ENCODE results near the gene FLNB.
A peak's percentile ranks its signal among the peaks of the same experiment; 100 is the strongest.

FLNB gene

DNA sequence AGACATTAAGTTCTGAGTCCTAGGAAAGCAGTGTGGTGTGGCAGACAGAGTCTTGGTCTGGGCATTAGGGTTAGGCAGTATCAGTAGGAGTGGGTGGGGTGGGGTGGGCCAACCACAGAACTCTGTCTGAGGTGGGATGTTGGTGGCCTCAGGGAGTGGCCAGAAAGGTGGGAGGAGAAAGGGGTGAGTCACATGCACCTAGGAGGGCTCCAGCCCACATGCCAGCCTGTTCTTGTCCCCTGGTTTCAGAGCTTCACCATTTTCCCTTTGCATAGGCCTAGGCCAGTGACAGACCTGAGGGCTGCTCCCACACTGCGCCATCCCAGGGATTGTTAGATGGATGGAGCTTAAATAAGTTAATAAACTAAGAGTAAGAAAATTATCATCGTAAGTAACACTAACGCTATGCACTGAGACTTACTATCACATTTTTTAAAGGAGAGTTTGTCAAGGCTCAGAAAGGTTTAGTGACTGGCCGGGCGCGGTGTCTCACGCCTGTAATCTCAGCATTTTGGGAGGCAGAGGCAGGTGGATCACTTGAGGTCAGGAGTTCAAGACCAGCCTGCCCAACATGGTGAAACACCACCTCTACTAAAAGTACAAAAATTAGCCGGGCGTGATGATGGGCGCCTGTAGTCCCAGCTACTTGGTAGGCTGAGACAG is 168.7 kb downstream of the FLNB start:
- Mint-ChIP-seq H3K4me3 (peak overlapping the region; percentile 71), H3K27ac (ENCODE audit: low read depth) (no peak overlapping the region)

DNA sequence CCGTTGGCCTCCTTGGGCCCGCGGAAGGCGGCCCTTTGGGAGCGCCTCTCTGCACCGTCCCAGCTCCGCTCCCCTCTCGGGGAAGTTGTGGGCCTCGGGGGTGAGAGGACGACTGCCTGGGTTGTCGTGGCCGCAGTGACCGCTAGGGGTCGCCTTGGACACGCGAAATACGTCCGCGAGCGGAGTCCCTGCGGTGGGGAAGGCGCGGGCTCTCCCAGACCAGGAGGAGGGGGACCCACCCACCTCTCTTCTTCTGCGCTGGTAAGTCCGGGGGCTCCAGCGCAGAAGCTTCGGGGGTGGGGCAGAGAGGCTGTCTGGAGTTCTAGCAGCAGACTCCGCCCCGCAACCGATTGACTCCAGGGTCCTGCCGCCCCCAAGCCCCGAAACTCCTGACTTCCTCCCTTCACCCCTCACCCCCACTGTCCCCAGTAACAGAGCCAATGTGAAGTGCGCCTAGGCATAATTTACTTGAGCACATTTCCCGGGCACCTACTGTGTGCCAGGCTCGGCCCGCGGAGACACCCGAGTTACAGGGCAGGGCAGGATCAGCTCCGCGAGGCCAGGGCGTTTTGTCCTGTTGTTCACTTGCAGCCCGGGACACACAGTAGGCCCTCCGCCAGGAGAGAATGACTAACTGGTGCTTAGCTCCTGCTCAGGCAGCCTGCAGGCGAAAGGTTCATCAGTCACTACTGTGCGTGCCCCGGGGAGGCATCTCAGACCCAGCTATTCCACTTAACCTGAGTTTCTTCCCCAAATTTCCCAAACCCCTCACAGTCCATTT is 169.7 kb downstream of the FLNB start:
- DNase-seq (ENCODE audit: low spot score in 2 of 2), result peak; percentile 74 to 89
- ATAC-seq (replicated peaks; ENCODE audit: extremely low read depth, poor library complexity, severe bottlenecking), result peak; percentile 83
- peaks cover 11% of the 10 kb centered on the region for H3K4me1 Mint-ChIP-seq
- peaks cover 3% of the 10 kb centered on the region for H3K36me3 Mint-ChIP-seq (ENCODE audit: insufficient read depth)
- peak overlapping the region; percentile 42 for H3K27ac Mint-ChIP-seq (ENCODE audit: low read depth)
- no peaks in the 10 kb centered on the region for H3K9me3 Mint-ChIP-seq
- peak overlapping the region; percentile 71 for H3K4me3 Mint-ChIP-seq
- H3K27me3 Mint-ChIP-seq, result no peaks in the 10 kb centered on the region

More for the DNA sequence above, 168.7 kb downstream of the FLNB start:
- H3K27me3 Mint-ChIP-seq, result no peaks in the 10 kb centered on the region
- DNase-seq (ENCODE audit: low spot score in 2 of 2) (no peak), ATAC-seq (replicated peaks; ENCODE audit: extremely low read depth, poor library complexity, severe bottlenecking) (no peak)
- no peaks in the 10 kb centered on the region for H3K9me3 Mint-ChIP-seq
- H3K4me1 Mint-ChIP-seq, result peaks cover 11% of the 10 kb centered on the region
- peaks cover 3% of the 10 kb centered on the region for H3K36me3 Mint-ChIP-seq (ENCODE audit: insufficient read depth)

GRCh38 chr3:58178528-58179234 is 170.5 kb downstream of the FLNB start:
- DNase-seq (ENCODE audit: low spot score in 2 of 2) (no peak), ATAC-seq (replicated peaks; ENCODE audit: extremely low read depth, poor library complexity, severe bottlenecking) (no peak)
- peaks cover 11% of the 10 kb centered on the region for H3K4me1 Mint-ChIP-seq
- H3K9me3 Mint-ChIP-seq, result no peaks in the 10 kb centered on the region
- H3K4me3 Mint-ChIP-seq, result peak overlapping the region; percentile 71
- H3K27ac Mint-ChIP-seq (ENCODE audit: low read depth), result peak overlapping the region; percentile 42
- H3K27me3 Mint-ChIP-seq, result no peaks in the 10 kb centered on the region
- peaks cover 3% of the 10 kb centered on the region for H3K36me3 Mint-ChIP-seq (ENCODE audit: insufficient read depth)

DNA sequence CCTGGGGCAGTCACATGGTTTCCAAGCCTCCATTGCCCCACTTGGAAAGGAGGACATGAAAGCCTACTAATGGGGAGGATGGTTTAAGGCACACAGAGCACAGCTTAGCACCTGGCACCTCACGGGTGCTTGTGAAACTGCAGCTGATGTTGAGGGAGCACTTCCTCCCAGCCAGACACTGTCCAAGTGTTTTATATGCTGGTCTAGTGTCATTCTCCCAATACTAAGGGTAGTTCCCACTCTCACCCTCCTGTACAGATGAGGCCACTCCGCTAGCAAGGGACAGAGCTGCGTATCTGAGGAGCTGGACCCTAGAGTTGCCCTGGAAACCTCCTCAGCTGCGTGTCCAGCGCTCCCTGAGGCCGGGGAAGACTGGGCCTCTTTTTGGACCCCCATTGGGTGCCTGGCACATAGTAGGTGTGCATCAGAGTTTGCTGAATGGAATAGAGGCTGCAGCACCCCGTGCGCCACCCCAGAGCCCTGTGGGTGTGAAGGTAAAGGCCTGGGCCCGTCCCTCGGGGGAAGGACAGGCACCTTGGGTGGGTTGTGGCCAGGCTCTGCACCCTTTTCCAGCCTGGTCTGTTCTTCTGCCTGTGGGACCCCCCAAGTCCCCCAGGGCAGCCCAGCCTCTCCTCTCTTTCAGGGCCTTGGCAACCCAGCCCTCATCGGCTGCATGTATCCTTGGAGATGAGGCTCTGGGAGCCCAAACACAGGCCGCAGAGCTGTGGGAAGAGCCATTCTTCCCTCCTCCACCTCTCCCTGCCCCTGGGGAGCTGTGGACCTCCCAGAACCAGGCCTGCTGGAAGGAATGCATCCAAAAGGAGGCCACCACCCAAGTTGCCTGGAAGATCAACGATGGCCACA is 171.2 kb downstream of the FLNB start:
- Mint-ChIP-seq H3K27me3 (no peaks in the 10 kb centered on the region), H3K27ac (ENCODE audit: low read depth) (no peak overlapping the region), H3K4me3 (peak overlapping the region; percentile 71), H3K36me3 (ENCODE audit: insufficient read depth) (peaks cover 3% of the 10 kb centered on the region), H3K4me1 (peaks cover 11% of the 10 kb centered on the region), H3K9me3 (no peaks in the 10 kb centered on the region)
- ATAC-seq (replicated peaks; ENCODE audit: extremely low read depth, poor library complexity, severe bottlenecking) (no peak), DNase-seq (ENCODE audit: low spot score in 2 of 2) (no peak)

DNA sequence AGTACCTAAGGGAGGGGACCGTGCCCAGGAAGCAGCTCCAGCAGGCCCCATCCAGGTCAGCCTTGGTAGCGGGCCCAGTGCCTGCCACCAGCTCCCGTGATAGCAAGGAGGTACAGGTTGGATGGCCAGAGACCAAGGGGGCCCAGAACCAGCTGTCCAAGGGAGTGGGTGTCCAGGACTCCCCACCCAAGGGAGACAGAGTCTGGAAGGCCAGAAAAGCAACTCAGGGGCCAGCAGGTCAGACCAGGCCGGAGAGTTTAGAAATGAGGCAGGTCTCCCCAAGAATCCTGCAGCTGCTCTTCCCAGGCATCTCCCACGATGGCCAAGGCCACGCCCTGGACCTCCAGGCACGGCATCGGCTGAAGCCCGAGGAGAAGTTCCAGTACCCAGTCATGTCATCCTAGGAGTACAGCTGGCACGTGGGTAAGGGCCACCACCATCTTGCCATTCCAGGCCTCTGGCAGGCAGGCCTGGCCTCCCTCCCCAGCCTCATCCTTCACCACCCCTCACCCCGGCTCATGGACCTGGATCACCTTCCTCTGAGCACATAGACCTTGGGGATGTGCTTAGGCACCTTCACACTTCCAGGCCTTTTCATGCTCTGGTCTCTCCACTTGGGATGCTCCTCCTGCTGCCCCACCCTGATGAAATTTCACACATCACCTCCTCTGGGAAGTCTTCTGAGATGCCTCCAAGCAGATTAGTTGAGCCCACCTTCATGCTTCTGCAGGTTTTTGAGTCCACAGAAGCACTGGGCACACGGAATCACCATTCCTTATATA is 172.1 kb downstream of the FLNB start:
- H3K27ac Mint-ChIP-seq (ENCODE audit: low read depth), result no peak overlapping the region
- H3K9me3 Mint-ChIP-seq, result no peaks in the 10 kb centered on the region
- H3K27me3 Mint-ChIP-seq, result no peaks in the 10 kb centered on the region

DNA sequence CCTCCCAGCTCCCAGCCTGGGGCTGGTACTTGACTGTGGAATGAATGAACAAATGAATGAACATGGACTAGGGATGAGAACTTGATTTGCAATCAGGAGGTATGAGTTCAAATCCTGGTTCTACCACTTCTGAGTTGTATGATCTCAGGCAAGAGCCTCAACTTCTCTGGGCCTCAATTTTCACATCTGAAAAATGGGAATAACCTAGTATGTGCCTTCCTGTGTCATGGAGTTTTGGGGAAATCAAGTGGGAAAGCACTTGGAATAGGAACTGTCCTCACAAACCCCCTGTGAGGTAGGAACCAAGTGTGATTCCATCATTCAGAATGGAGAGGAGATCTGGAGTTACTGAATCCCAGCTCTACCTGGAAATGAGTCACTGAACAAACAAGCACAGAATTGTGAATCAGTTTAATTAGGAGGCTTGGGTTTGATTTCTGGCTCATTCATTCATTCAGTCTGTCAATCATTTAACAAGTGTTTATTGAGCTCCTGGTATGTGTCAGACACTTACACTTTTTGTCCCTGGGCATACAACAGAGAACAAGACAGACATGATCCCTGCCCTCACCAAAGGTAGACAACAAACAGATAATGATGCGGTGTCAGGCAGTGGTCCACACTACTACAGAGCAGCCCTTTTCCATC is 172.8 kb downstream of the FLNB start:
- Mint-ChIP-seq H3K4me1 (peaks cover 11% of the 10 kb centered on the region), H3K9me3 (no peaks in the 10 kb centered on the region), H3K4me3 (no peak overlapping the region), H3K36me3 (ENCODE audit: insufficient read depth) (peaks cover 3% of the 10 kb centered on the region), H3K27me3 (no peaks in the 10 kb centered on the region), H3K27ac (ENCODE audit: low read depth) (no peak overlapping the region)
- no peak for DNase-seq (ENCODE audit: low spot score in 2 of 2)
- ATAC-seq (replicated peaks; ENCODE audit: extremely low read depth, poor library complexity, severe bottlenecking), result no peak

More for the DNA sequence above, 172.1 kb downstream of the FLNB start:
- H3K4me1 Mint-ChIP-seq, result peaks cover 11% of the 10 kb centered on the region
- H3K4me3 Mint-ChIP-seq, result no peak overlapping the region
- ATAC-seq (replicated peaks; ENCODE audit: extremely low read depth, poor library complexity, severe bottlenecking), result no peak
- no peak for DNase-seq (ENCODE audit: low spot score in 2 of 2)
- peaks cover 3% of the 10 kb centered on the region for H3K36me3 Mint-ChIP-seq (ENCODE audit: insufficient read depth)

GRCh38 chr3:58183221-58183620 is 175.0 kb downstream of the FLNB start:
- no peaks in the 10 kb centered on the region for H3K9me3 Mint-ChIP-seq
- DNase-seq (ENCODE audit: low spot score in 2 of 2) (no peak), ATAC-seq (replicated peaks; ENCODE audit: extremely low read depth, poor library complexity, severe bottlenecking) (no peak)
- H3K36me3 Mint-ChIP-seq (ENCODE audit: insufficient read depth), result no peaks in the 10 kb centered on the region
- no peaks in the 10 kb centered on the region for H3K27me3 Mint-ChIP-seq
- H3K4me3 Mint-ChIP-seq, result no peak overlapping the region
- H3K27ac Mint-ChIP-seq (ENCODE audit: low read depth), result no peak overlapping the region
- H3K4me1 Mint-ChIP-seq, result peaks cover 7% of the 10 kb centered on the region

DNA sequence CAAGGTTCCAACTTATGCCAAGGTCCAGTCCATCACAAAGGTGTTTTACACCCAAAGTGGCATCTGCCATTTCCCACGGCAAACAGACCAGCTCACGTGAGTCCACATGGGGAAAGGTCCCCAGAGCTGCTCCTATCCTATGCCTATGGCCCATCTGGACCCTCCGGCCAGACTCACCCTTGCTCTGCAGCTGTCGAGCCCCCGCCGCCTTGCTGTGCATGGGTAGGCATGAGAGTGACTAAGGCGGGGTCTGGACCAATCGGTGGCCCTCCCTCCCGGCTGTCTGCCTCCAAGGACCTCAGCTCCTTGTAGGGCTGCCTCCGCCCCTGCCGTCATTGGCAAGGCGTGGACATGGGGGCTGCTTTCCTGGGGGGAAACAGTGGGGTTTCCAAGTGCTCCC is 175.7 kb downstream of the FLNB start:
- ATAC-seq (replicated peaks; ENCODE audit: extremely low read depth, poor library complexity, severe bottlenecking), result no peak
- no peak overlapping the region for H3K4me3 Mint-ChIP-seq
- no peaks in the 10 kb centered on the region for H3K9me3 Mint-ChIP-seq
- peaks cover under 1% of the 10 kb centered on the region for H3K4me1 Mint-ChIP-seq
- no peak overlapping the region for H3K27ac Mint-ChIP-seq (ENCODE audit: low read depth)
- H3K27me3 Mint-ChIP-seq, result no peaks in the 10 kb centered on the region
- H3K36me3 Mint-ChIP-seq (ENCODE audit: insufficient read depth), result no peaks in the 10 kb centered on the region
- no peak for DNase-seq (ENCODE audit: low spot score in 2 of 2)

DNA sequence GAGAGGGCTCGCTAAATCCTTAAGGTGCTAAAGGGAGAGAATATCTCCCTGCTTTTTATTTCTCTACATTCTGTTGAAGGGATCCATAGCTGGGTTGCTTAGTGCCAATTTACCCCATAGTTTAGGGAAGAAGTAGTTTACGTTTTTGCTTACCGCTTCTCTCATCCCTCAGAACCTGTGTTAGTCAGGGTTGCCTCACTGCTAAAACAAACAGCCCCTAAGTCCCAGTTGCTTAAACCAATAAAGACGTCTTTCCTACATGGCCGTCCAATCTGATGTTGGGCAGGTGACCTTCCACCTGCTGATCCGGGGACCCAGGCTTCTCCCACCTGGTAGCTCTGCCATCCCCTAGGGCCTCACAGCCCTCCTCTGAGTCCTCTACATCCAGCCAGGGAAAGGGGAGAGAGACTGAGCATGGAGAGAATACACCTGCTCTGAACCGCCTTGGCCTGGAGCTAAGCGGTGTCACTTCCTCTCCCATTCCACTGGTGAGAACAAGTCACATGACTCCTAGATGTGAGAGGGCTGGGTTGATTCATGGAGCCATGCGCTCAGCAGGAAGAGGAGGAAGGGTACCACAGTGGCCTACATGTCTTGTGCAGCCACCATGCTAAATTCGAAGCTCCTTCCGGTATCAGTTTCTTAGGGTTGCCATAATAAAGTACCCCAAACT is 176.2 kb downstream of the FLNB start:
- Mint-ChIP-seq H3K27me3 (no peaks in the 10 kb centered on the region), H3K9me3 (no peaks in the 10 kb centered on the region), H3K36me3 (ENCODE audit: insufficient read depth) (no peaks in the 10 kb centered on the region), H3K27ac (ENCODE audit: low read depth) (no peak overlapping the region), H3K4me3 (no peak overlapping the region), H3K4me1 (no peaks in the 10 kb centered on the region)
- ATAC-seq (replicated peaks; ENCODE audit: extremely low read depth, poor library complexity, severe bottlenecking) (no peak), DNase-seq (ENCODE audit: low spot score in 2 of 2) (no peak)

GRCh38 chr3:58184982-58185360 is 176.7 kb downstream of the FLNB start:
- no peak overlapping the region for H3K27ac Mint-ChIP-seq (ENCODE audit: low read depth)
- no peak for ATAC-seq (replicated peaks; ENCODE audit: extremely low read depth, poor library complexity, severe bottlenecking)
- no peaks in the 10 kb centered on the region for H3K9me3 Mint-ChIP-seq
- no peaks in the 10 kb centered on the region for H3K4me1 Mint-ChIP-seq
- H3K27me3 Mint-ChIP-seq, result no peaks in the 10 kb centered on the region
- DNase-seq (ENCODE audit: low spot score in 2 of 2), result no peak
- H3K4me3 Mint-ChIP-seq, result no peak overlapping the region
- no peaks in the 10 kb centered on the region for H3K36me3 Mint-ChIP-seq (ENCODE audit: insufficient read depth)

DNA sequence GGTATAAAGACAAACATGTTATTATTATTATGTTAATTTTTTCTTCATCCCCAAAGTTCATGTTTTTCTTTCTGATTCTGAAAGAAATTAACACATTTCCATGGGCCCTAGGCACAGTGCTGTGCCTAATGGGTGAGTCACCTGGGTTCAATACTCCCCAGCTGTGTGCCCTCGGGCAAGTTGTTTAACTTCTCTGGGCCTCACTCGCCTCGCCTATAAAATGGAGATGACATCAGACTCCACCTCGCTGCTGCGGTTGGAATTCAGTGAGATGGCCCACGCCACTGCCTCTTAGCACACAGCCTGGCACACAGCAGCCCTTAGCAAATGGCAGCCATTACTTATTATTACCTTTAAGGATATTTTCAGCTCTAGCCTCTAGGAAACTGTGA is 179.9 kb downstream of the FLNB start:
- no peaks in the 10 kb centered on the region for H3K9me3 Mint-ChIP-seq
- H3K27ac Mint-ChIP-seq (ENCODE audit: low read depth), result no peak overlapping the region
- H3K27me3 Mint-ChIP-seq, result no peaks in the 10 kb centered on the region
- no peak overlapping the region for H3K4me3 Mint-ChIP-seq
- DNase-seq (ENCODE audit: low spot score in 2 of 2) (no peak), ATAC-seq (replicated peaks; ENCODE audit: extremely low read depth, poor library complexity, severe bottlenecking) (no peak)
- no peaks in the 10 kb centered on the region for H3K36me3 Mint-ChIP-seq (ENCODE audit: insufficient read depth)
- no peaks in the 10 kb centered on the region for H3K4me1 Mint-ChIP-seq

Data from central memory CD8-positive, alpha-beta T cell (primary cell).